GM10266 (cell line): ENCODE measurements around the gene KRT35.

ENCODE experiments used
- DNase-seq: peaks from one replicate; pipeline ENCODE4 v3.0.0; 2012; ENCODE audit errors: extremely low spot score
- CTCF ChIP-seq: IDR thresholded peaks from 2 replicates; pipeline ENCODE4 v1.5.1; 2012; ENCODE audit warnings: mild to moderate bottlenecking, low read depth; ENCODE audit not compliant: control insufficient read depth, insufficient read depth; ENCODE audit errors: missing control alignments

The KRT35 gene

GRCh38 chr17:41486809-41487530, 6.0 kb upstream of the KRT35 start:
- peak; percentile 26 for DNase-seq

DNA sequence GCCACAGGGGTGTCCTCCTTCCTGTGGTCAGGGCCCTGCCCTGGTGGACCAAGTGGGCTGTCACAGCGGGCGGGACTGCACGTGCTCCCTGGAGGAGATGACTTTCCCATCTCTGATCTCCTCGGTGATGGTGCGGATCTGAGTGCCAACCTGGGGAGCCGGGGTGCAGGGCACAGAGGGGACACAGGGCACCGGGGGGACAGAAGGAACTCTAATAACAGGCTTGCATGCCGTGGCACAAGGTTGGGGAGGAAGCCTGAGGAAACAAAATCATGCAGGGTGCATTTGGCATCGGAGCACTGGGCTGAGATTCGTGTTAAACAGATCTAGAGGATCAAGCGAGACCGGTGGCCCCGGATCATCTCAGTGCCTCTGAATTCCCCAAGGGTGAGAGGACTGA, 5.4 kb upstream of the KRT35 start:
- TF ChIP-seq CTCF: no peak
- DNase-seq: no peak

More at GRCh38 chr17:41486809-41487530, 6.0 kb upstream of the KRT35 start:
- peak; percentile 63 for TF ChIP-seq CTCF

- no peak for TF ChIP-seq CTCF
- DNase-seq: no peak
These were observed 4.3 kb upstream of the KRT35 start for GRCh38 chr17:41484920-41485904.

DNA sequence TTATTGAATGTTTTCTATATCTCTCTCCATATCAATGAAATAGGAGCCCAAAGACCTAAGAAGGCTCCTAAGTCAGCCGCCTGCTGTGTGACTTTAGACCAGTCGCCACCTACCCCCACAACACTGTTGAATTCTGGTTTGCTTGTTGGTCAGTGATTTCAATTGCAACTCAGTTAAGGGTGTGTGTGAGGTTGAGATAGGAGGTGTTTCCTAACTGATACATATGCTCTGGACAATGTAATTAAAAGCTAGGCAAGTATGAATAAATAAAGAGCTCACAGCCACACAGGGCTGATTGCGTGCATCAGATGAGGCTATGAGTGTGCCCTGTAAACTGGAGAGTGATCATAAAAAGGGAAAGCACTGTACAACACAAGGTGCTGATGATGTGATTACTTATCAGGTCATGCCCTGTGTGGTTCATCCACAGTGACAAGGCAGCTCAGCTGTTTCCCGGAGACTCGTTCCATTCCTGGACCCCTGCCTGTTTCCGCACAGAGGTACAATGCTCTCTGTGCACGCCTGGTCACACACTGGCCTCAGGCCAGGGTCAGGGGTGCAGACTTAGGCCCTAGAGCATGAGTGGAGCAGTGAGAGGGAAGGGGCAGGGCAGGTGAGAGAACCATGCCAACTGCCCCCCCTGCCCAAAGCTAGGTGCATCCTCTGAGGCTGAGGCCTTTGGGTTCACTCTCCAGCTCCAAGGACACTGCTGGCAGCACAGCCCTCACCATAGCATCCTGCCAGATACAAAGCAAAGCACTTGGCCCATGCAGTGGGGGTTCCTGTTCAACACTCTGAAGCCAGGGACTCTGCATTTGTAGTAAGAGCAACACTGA, 3.3 kb upstream of the KRT35 start:
- no peak for DNase-seq
- no peak for TF ChIP-seq CTCF

DNA sequence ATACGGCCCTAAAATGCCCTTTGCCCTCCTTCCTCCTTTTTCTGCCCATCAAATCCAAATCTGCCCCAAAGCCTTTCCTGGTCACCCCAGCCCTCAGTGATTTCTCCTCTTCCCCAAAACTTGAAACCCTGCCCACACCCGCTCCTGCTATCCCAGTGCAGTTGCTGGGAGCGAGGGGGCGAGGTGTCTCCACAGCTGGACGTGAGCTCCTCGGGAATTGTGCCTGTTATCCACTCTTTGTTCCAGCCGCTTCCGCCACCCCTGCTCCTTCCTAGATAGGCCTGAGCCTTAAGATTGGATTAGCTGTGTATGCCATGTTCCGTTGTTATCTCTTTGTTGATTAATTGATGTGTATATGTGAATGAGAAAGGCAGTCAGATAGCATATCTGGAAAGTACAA, 2.6 kb upstream of the KRT35 start:
- no peak for DNase-seq
- TF ChIP-seq CTCF: no peak

DNA sequence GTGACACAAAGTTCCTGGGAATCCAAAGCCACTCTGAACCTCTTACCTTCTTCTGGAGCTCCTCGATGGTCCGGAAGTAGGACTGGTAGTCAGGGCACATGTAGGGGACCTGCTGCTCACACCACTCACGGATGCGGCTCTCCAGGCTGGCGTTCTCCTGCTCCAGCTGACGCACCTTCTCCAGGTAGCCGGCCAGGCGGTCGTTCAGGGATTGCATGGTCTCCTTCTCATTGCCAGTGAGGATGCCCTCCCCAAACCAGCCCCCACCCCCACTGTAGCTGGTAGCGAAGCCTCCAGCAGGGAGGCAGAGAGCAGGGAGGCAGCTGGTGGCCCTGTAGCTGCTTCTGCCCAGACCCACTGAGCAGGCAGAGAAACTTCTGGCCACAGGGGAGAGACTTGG, 370 bp downstream of the KRT35 start:
- no peak for TF ChIP-seq CTCF
- no peak for DNase-seq
